GM12874 (cell line): Measurements from ENCODE around the gene RITA1.

Experiments
- CTCF ChIP-seq: IDR thresholded peaks from 2 replicates; pipeline ENCODE4 v1.5.1; 2011; ENCODE audit warnings: low read depth, mild to moderate bottlenecking, control low read depth, low read length, moderate library complexity; ENCODE audit not compliant: insufficient read depth

RITA1 gene

GRCh38 chr12:113151655-113152054, 33.9 kb upstream of the RITA1 start:
- 0 out of 2 replicates have a peak, but pooled peaks have one; percentile 1 for TF ChIP-seq CTCF

- no peak for TF ChIP-seq CTCF
Measured at GRCh38 chr12:113152196-113152834, 33.2 kb upstream of the RITA1 start.

GRCh38 chr12:113152835-113153814, 32.4 kb upstream of the RITA1 start:
- peak; percentile 65 for TF ChIP-seq CTCF

- TF ChIP-seq CTCF, result no peak
Measured at GRCh38 chr12:113154351-113154973, 31.1 kb upstream of the RITA1 start.

- TF ChIP-seq CTCF, result no peak
Measured at GRCh38 chr12:113155060-113155459, 30.5 kb upstream of the RITA1 start.

GRCh38 chr12:113155646-113156045, 29.9 kb upstream of the RITA1 start:
- no peak for TF ChIP-seq CTCF
